ENCODE data around the gene GALNTL6. TPM values are rescaled to one million over a fixed set of nuclear protein-coding genes. Genes with fewer than 3 reads are reported as not detected.
"Not testable (repeated sequence)": the region's sequence is repeated elsewhere in the genome, so short reads cannot be mapped to it uniquely, and the experiment has no call there.

The GALNTL6 gene
- total RNA-seq, 1 donor from 2014 or later: not detected

DNA sequence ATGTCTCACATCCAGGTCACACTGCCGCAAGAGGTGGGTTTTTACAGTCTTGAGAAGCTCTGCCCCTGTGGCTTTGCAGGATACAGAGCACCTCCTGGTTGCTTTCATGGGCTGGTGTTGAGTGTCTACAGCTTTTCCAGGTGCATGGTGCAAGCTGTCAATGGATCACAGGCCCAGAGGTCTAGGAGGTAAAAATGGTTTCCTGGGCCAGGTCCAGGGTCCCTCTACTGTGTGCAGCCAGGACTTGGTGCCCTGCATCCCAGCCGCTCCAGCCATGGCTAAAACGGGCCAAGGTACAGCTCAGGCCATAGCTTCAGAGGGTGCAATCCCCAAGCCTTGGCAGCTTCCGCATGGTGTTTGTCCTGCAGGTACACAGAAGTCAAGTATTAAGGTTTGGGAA, 921.4 kb downstream of the GALNTL6 start:
- no peak for DNase-seq (ENCODE audit: low read depth in 2 of 2)

GRCh38 chr4:172736046-172736445, 922.8 kb downstream of the GALNTL6 start:
- no peak for DNase-seq (ENCODE audit: low read depth in 2 of 2)

DNA sequence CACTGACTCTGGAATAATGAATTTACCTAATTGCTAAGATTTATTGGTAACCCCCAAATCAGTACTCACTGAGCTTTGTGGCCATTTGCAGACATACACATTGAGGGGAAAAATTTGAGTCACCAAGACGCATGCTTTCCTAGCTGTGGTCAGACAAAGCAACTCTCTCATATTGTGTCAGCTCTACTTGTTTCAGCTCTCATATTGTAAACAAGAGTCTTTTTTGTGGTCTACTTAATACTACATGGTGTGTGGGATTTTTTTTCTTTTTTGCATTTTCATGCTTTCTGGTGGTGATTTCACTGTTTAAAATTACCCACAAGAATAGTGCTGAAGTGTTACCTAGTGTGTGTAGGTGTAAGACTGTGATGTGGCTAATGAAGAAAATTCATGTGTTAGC, 927.2 kb downstream of the GALNTL6 start:
- DNase-seq (ENCODE audit: low read depth in 2 of 2): no peak

GRCh38 chr4:172750910-172751309, 937.7 kb downstream of the GALNTL6 start:
- DNase-seq (ENCODE audit: low read depth in 2 of 2): no peak

DNA sequence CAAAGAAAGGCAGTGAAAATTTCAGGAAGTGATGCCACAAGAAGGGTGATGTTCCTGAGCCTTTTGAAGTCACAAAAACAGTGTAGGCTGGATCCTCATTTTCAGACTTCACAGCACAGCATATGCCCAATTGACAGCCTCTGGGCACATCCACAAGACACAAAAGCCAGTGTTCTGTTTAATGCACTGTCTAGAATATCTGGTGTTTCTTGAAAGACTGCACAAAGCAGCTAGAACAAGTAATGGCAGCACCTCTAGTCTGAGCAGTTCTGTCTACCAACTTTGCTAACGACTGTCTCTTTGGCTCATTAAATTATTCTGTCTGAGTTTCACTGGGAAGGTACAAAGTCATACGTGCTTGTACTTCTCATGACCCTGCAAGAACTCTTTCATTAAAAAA, 938.3 kb downstream of the GALNTL6 start:
- no peak for DNase-seq (ENCODE audit: low read depth in 2 of 2)

- DNase-seq (ENCODE audit: low read depth in 2 of 2): no peak
Observed at GRCh38 chr4:172758586-172759340, 945.6 kb downstream of the GALNTL6 start.

DNA sequence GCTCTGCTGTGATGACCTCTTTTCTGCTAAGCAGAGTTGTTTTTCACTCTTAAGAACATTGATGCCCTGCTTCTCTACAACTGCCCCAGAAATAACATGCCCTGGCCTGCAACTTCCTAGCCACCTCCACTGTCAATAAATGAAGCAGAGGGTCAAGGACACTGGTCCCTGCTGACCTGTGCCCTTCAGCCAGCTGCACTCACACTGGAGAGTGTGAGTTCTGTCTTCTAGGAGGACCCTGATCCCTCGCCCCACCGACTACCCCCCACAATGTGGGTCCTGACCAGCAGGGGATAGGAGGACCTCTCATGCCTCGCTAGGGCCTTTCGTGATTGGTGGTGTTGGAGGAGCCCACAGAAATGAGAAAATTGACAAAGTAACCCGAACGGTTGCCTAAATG, 947.3 kb downstream of the GALNTL6 start:
- no peak for DNase-seq (ENCODE audit: low read depth in 2 of 2)

GRCh38 chr4:172762895-172763294, 949.7 kb downstream of the GALNTL6 start:
- no peak for DNase-seq (ENCODE audit: low read depth in 2 of 2)

DNA sequence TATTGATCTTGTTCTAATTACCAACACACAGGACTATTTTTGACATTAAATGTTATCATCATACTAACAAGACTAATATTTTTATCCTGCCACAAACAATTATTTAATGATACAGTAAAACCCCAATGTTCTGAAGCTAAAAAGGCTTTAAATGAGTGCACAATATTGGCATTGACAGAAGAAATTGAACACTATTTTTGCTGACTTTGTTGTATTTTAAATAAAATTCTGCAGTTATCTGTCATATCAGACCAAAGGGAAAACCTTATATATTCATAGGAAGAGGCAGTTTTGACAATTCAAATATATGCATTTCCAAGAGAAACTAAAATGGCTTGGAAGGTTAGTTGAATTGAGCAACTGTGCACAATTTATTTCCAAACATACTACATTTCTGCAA, 957.6 kb downstream of the GALNTL6 start:
- no peak for DNase-seq (ENCODE audit: low read depth in 2 of 2)

GRCh38 chr4:172772781-172773180, 959.6 kb downstream of the GALNTL6 start:
- no peak for DNase-seq (ENCODE audit: low read depth in 2 of 2)

GRCh38 chr4:172776203-172776861, 963.1 kb downstream of the GALNTL6 start:
- no peak for DNase-seq (ENCODE audit: low read depth in 2 of 2)

DNA sequence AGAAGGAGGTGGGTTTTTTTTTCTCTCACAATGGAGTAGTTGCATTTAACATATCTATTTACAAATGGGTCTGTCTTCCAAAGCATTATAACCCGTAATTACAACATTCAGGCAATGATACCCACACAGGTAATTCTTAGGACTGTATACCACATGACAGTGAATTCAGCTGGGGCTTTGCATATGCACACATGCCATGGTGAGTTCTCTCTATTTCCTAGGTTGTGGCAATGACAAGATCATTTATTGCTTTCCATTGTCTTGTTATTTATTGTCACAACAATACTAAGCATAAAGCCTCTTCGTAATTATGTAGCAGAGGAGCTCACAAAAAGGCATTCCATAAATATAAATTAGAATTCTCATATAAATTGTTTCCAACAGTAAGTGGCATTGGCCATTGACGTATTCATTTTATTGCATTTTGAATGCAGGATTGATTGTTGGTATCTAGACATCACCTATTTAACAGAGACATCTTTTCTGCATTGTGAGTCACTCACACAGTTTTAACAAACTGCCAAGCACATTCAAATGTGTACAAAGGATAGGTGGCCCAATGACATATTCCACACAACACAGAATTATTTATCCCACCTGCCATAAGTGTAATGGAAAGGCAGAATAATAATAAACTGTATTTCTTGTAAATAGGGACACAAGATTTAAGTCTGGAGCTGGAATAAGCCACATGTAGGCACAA, 964.7 kb downstream of the GALNTL6 start:
- DNase-seq (ENCODE audit: low read depth in 2 of 2): no peak

GRCh38 chr4:172778583-172778982, 965.4 kb downstream of the GALNTL6 start:
- DNase-seq (ENCODE audit: low read depth in 2 of 2): no peak

- no peak for DNase-seq (ENCODE audit: low read depth in 2 of 2)
Observed at GRCh38 chr4:172780566-172781081, 967.4 kb downstream of the GALNTL6 start.

DNA sequence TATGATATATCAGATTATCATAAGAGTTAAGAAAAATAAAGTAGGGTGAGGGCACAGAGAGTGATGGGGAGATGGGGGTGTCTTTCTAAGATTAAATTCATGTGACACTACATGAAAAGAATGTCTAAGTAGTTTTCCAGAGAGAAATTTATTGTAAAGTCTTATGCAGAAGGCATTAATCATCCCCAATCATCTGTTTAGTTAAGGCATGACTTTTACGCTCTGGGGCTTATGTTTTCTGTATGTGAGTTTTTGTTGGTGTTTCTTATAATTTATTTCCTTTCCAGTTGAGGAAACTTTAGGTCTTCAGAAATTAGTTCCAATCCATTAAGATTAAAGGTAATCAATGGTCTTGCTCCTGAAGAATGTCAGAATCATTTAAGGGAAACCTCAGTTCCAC, 972.4 kb downstream of the GALNTL6 start:
- no peak for DNase-seq (ENCODE audit: low read depth in 2 of 2)

DNA sequence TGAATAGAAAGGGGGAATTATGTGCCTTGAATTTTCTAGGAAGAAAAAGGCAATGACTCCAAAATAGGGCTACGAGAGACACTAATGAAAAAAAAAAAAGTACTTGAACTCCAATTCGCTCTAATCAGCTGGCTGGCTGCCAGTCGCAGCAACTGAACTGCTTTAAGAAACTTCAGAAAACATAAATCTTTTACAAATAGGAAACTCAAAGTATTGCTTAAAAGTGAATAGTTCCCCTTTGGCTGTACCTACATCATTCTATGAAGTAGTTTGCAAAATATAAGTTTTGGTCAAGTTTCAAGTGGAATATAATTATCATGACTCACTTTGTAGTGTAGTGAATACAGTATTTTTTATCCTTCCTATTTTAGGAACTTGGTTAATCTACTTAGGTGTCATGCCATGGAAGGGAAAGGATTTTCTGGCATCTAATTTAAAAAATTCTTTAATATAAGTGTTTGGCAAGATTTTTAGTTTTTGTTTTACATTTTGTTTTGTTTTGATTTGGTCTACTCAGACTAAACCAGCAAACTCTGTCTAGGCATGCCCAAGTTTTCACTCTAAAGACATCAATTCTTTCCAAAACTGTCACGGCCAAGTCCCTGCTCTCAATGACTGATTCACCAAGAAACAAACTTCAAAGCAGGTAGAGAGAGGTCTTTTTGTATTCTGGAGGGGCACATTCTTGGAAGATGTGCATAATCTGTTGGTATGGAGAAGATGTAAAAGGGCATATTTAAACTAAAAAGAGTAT, 973.0 kb downstream of the GALNTL6 start:
- DNase-seq (ENCODE audit: low read depth in 2 of 2): no peak

DNA sequence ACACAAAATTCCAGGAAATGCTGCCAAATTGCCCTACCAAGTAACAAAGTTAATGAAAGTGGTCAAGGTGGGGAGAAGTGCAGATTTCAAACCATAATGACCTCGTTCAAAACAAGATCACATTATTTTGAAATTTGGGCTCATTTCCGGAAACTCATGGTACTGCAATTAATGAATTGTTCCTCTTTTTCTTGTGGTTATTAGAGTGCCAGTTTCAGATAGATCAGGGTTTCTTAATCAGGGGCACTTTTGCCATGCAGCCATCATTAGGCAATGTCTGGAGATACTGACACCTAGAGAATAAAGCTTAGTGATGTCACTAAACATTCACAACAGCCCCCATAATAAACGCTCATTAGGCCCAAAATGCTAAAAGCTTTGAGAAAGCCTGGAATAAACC, 973.9 kb downstream of the GALNTL6 start:
- DNase-seq (ENCODE audit: low read depth in 2 of 2): no peak

- DNase-seq (ENCODE audit: low read depth in 2 of 2): no peak
Observed at GRCh38 chr4:172791841-172792240, 978.6 kb downstream of the GALNTL6 start.

GRCh38 chr4:172793565-172794306, 980.5 kb downstream of the GALNTL6 start:
- DNase-seq (ENCODE audit: low read depth in 2 of 2): no peak

DNA sequence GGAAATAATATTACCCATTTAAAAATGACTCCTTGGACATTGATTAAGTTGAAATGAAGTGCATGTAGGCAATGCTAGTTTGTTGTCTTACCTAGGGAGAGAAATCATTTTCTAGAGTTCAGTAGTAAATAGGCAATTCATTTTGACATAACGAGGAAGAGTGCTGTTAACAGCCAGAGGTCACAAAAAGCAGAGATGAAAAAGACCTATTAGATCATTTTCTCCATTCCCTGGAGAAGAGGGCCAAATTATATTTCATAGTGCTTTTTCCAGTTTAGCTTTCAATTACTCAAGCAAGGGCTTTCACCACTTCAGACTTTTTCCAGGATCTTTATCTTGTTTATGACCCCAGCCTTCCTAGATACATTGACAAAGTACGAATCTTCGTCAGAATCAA, 981.1 kb downstream of the GALNTL6 start:
- DNase-seq (ENCODE audit: low read depth in 2 of 2): no peak

DNA sequence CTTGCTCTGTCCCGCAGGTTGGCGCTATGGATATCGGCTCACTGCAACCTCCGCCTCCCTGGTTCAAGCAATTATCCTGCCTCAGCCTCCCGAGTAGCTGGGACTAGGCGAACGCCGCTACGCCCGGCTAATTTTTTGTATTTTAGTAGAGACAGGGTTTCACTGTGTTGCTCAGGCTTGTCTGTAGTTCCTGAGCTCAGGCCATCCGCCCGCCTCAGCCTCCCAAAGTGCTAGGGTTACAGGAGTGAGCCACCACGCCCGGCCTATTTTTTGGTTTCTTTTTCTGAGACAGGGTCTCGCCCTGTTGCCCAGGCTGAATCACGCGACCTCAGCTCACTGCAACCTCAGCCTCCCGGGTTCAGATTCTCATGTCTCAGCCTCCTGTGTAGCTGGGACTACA, 984.1 kb downstream of the GALNTL6 start:
- DNase-seq (ENCODE audit: low read depth in 2 of 2): not testable (repeated sequence)
